Peyer's patch (tissue), 4 donors: Measurements from ENCODE around the gene HLCS. TPM values are rescaled to one million over a fixed set of nuclear protein-coding genes. Genes with fewer than 3 reads are reported as not detected.
"Not testable (repeated sequence)": the region's sequence is repeated elsewhere in the genome, so short reads cannot be mapped to it uniquely, and the experiment has no call there.

ENCODE experiments used
- DNase-seq, 3 donors: peaks; one replicate each; pipeline ENCODE4 v3.0.0-alpha.2; 2017 to 2019
- H3K27ac ChIP-seq, 4 donors: fragments of 200-600 bp; sonication (generic); one replicate each; pipeline ENCODE4 v1.5.1; 2016 to 2019
- H3K27me3 ChIP-seq, 2 donors: fragments of 200-600 bp; sonication (generic); one replicate each; pipeline ENCODE4 v1.5.1; 2019
- H3K36me3 ChIP-seq, 3 donors: fragments of 200-600 bp; sonication (generic); one replicate each; pipeline ENCODE4 v1.5.1; 2016 to 2019
- H3K4me1 ChIP-seq, 4 donors: fragments of 200-600 bp; sonication (generic); one replicate each; pipeline ENCODE4 v1.5.1; 2016 to 2019
- H3K4me3 ChIP-seq, 4 donors: fragments of 200-600 bp; sonication (generic); 1 replicate in 3 of 4; 2 replicates in 1 of 4; pipeline ENCODE4 v1.5.1; 2016 to 2019; ENCODE audit warnings: mild to moderate bottlenecking in 1 of 4
- H3K9me3 ChIP-seq, 4 donors: fragments of 200-600 bp; sonication (generic); one replicate each; pipeline ENCODE4 v1.5.1; 2016 to 2019; ENCODE audit warnings: mild to moderate bottlenecking in 1 of 4
- CTCF ChIP-seq, 6 experiments: fragments of 450-650 bp in 4 of 6; fragments of 200-600 bp in 2 of 6; sonication (generic) in 1 of 6; IDR thresholded peaks; one replicate each; pipeline ENCODE4 v1.5.1; 2017 to 2019; ENCODE audit warnings: antibody characterized with exemption in 6 of 6, mild to moderate bottlenecking in 3 of 6, moderate library complexity in 1 of 6
- POLR2A ChIP-seq, 2 donors: fragments of 450-650 bp; IDR thresholded peaks; one replicate each; pipeline ENCODE4 v1.5.1; 2017; ENCODE audit warnings: antibody characterized with exemption in 2 of 2, mild to moderate bottlenecking in 2 of 2, moderate library complexity in 2 of 2
- total RNA-seq, 4 donors: library from RNA; depleted of rRNA; stranded (reverse); fragments of >200 nt; gene quantifications; one replicate each; pipeline ENCODE4 v1.1.0, GENCODE V29; 2016

Gene HLCS
- total RNA-seq, 4 donors from 2014 or later = 14.9 to 27.9 (median 24.3) TPM

GRCh38 chr21:36964398-36964797 lies 2.1 kb downstream of the HLCS start:
- H3K27ac ChIP-seq = no peak overlapping the region
- no peaks in the 10 kb centered on the region for H3K9me3 ChIP-seq
- TF ChIP-seq POLR2A (IDR thresholded peaks at IDR 0.05) (no peak), CTCF (IDR thresholded peaks at IDR 0.05) (no peak)
- peaks cover 0 to 15% (median 0%) of the 10 kb centered on the region in 3 donors for H3K36me3 ChIP-seq
- H3K27me3 ChIP-seq = no peaks in the 10 kb centered on the region
- no peak for DNase-seq
- H3K4me3 ChIP-seq = no peak overlapping the region
- peaks cover 0 to 10% (median 0%) of the 10 kb centered on the region in 4 donors for H3K4me1 ChIP-seq

- Histone ChIP-seq H3K27me3 (no peaks in the 10 kb centered on the region), H3K4me3 (no peak overlapping the region), H3K9me3 (no peaks in the 10 kb centered on the region), H3K36me3 (peaks cover 0 to 20% (median 0%) of the 10 kb centered on the region in 3 donors), H3K27ac (no peak overlapping the region), H3K4me1 (peaks cover 0 to 10% (median 0%) of the 10 kb centered on the region in 4 donors)
- no peak for DNase-seq
- TF ChIP-seq CTCF (IDR thresholded peaks at IDR 0.05) = no peak
- TF ChIP-seq POLR2A (IDR thresholded peaks at IDR 0.05) = no peak
Measured at GRCh38 chr21:36962098-36962780, 4.2 kb downstream of the HLCS start.

GRCh38 chr21:36960676-36961284 lies 5.7 kb downstream of the HLCS start:
- no peak for TF ChIP-seq CTCF (IDR thresholded peaks at IDR 0.05)
- no peak for TF ChIP-seq POLR2A (IDR thresholded peaks at IDR 0.05)
- DNase-seq = no peak
- H3K9me3 ChIP-seq = no peaks in the 10 kb centered on the region
- peaks cover 0 to 7% (median 0%) of the 10 kb centered on the region in 4 donors for H3K4me1 ChIP-seq
- peaks cover 0 to 20% (median 0%) of the 10 kb centered on the region in 3 donors for H3K36me3 ChIP-seq
- no peak overlapping the region for H3K4me3 ChIP-seq
- no peaks in the 10 kb centered on the region for H3K27me3 ChIP-seq
- no peak overlapping the region for H3K27ac ChIP-seq

- DNase-seq = no peak
- H3K27ac ChIP-seq = no peak overlapping the region
- H3K4me1 ChIP-seq = no peaks in the 10 kb centered on the region
- TF ChIP-seq CTCF (IDR thresholded peaks at IDR 0.05) (no peak), POLR2A (IDR thresholded peaks at IDR 0.05) (no peak)
- H3K36me3 ChIP-seq = peaks cover 0 to 20% (median 0%) of the 10 kb centered on the region in 3 donors
- H3K4me3 ChIP-seq = no peak overlapping the region
- no peaks in the 10 kb centered on the region for H3K27me3 ChIP-seq
- H3K9me3 ChIP-seq = no peaks in the 10 kb centered on the region
Measured at GRCh38 chr21:36959020-36959835, 7.2 kb downstream of the HLCS start.

GRCh38 chr21:36955783-36956182 lies 10.7 kb downstream of the HLCS start:
- Histone ChIP-seq H3K36me3 (peaks cover 0 to 16% (median 0%) of the 10 kb centered on the region in 3 donors), H3K4me1 (no peaks in the 10 kb centered on the region), H3K9me3 (no peaks in the 10 kb centered on the region), H3K27ac (no peak overlapping the region), H3K4me3 (no peak overlapping the region), H3K27me3 (no peaks in the 10 kb centered on the region)
- DNase-seq = no peak
- TF ChIP-seq CTCF (IDR thresholded peaks at IDR 0.05) = no peak
- no peak for TF ChIP-seq POLR2A (IDR thresholded peaks at IDR 0.05)

- not testable (repeated sequence) for H3K27ac ChIP-seq, H3K4me3 ChIP-seq, H3K27me3 ChIP-seq, H3K9me3 ChIP-seq, H3K4me1 ChIP-seq, DNase-seq
- H3K36me3 ChIP-seq = peaks cover 0 to 12% (median 0%) of the 10 kb centered on the region in 3 donors
Measured at GRCh38 chr21:36952331-36952730, 14.1 kb downstream of the HLCS start.
